MG63 (cell line): ENCODE measurements around the gene MED4. TPM values are rescaled to one million over a fixed set of nuclear protein-coding genes. Genes with fewer than 3 reads are reported as not detected.
"Not testable (repeated sequence)": the region's sequence is repeated elsewhere in the genome, so short reads cannot be mapped to it uniquely, and the experiment has no call there.

ENCODE experiments used
- DNase-seq: peaks from one replicate; pipeline ENCODE4 v3.0.0-alpha.2; 2020
- H3K27me3 ChIP-seq: fragments of 250-450 bp; sonication (Bioruptor Pico); 2 replicates; pipeline ENCODE4 v1.5.1; 2020; ENCODE audit warnings: mild to moderate bottlenecking, moderate library complexity
- H3K36me3 ChIP-seq: fragments of 250-450 bp; sonication (Bioruptor Pico); 2 replicates; pipeline ENCODE4 v1.5.1; 2020; ENCODE audit warnings: mild to moderate bottlenecking, moderate library complexity
- H3K4me3 ChIP-seq: fragments of 250-450 bp; sonication (Bioruptor Pico); 2 replicates; pipeline ENCODE4 v1.5.1; 2020; ENCODE audit warnings: mild to moderate bottlenecking, moderate library complexity
- H3K9me3 ChIP-seq: fragments of 250-450 bp; sonication (Bioruptor Pico); 2 replicates; pipeline ENCODE4 v1.5.1; 2020; ENCODE audit warnings: mild to moderate bottlenecking, moderate library complexity
- total RNA-seq: library from RNA; depleted of rRNA; stranded (reverse); fragments of >200 nt; shearing (Covaris generic); gene quantifications from 2 replicates; pipeline ENCODE4 v1.2.3, GENCODE V29; 2014; ENCODE audit warnings: low replicate concordance

Gene MED4
- total RNA-seq, 1 experiment from 2014 or later: 42.6 TPM

GRCh38 chr13:48066310-48066989, 28.5 kb downstream of the MED4 start:
- H3K9me3 ChIP-seq: peaks cover 18% of the 10 kb centered on the region
- H3K27me3 ChIP-seq: no peaks in the 10 kb centered on the region
- H3K36me3 ChIP-seq: peaks cover 54% of the 10 kb centered on the region
- H3K4me3 ChIP-seq: no peak overlapping the region
- DNase-seq: no peak

GRCh38 chr13:48059951-48060350, 35.0 kb downstream of the MED4 start:
- H3K36me3 ChIP-seq, H3K27me3 ChIP-seq, H3K9me3 ChIP-seq, H3K4me3 ChIP-seq: not testable (repeated sequence)
- peak; percentile 27 for DNase-seq

- not testable (repeated sequence) for H3K36me3 ChIP-seq, DNase-seq
Measured at GRCh38 chr13:48058536-48058935, 36.4 kb downstream of the MED4 start.

GRCh38 chr13:48055712-48056111, 39.2 kb downstream of the MED4 start:
- Histone ChIP-seq H3K36me3 (peaks cover 12% of the 10 kb centered on the region), H3K27me3 (no peaks in the 10 kb centered on the region), H3K4me3 (no peak overlapping the region), H3K9me3 (no peaks in the 10 kb centered on the region)
- no peak for DNase-seq

More at GRCh38 chr13:48058536-48058935, 36.4 kb downstream of the MED4 start:
- H3K27me3 ChIP-seq, H3K4me3 ChIP-seq, H3K9me3 ChIP-seq: not testable (repeated sequence)

GRCh38 chr13:48054601-48055000, 40.3 kb downstream of the MED4 start:
- Histone ChIP-seq H3K27me3 (no peaks in the 10 kb centered on the region), H3K36me3 (peaks cover 12% of the 10 kb centered on the region), H3K9me3 (no peaks in the 10 kb centered on the region), H3K4me3 (no peak overlapping the region)
- no peak for DNase-seq

GRCh38 chr13:48050550-48050949, 44.4 kb downstream of the MED4 start:
- Histone ChIP-seq H3K4me3 (no peak overlapping the region), H3K9me3 (no peaks in the 10 kb centered on the region), H3K27me3 (no peaks in the 10 kb centered on the region), H3K36me3 (peaks cover 18% of the 10 kb centered on the region)
- DNase-seq: no peak

GRCh38 chr13:48043789-48044503, 51.0 kb downstream of the MED4 start:
- no peak for DNase-seq
- H3K27me3 ChIP-seq: no peaks in the 10 kb centered on the region
- H3K4me3 ChIP-seq: no peak overlapping the region
- H3K9me3 ChIP-seq: no peaks in the 10 kb centered on the region
- H3K36me3 ChIP-seq: peaks cover 33% of the 10 kb centered on the region

GRCh38 chr13:48042894-48043293, 52.0 kb downstream of the MED4 start:
- no peak overlapping the region for H3K4me3 ChIP-seq
- H3K9me3 ChIP-seq: no peaks in the 10 kb centered on the region
- no peak for DNase-seq
- no peaks in the 10 kb centered on the region for H3K27me3 ChIP-seq
- H3K36me3 ChIP-seq: peaks cover 27% of the 10 kb centered on the region

GRCh38 chr13:48040896-48041295, 54.0 kb downstream of the MED4 start:
- no peak for DNase-seq
- H3K27me3 ChIP-seq: no peaks in the 10 kb centered on the region

GRCh38 chr13:48040049-48040448, 54.9 kb downstream of the MED4 start:
- H3K4me3 ChIP-seq: no peak overlapping the region
- no peak for DNase-seq
- no peaks in the 10 kb centered on the region for H3K27me3 ChIP-seq
- no peaks in the 10 kb centered on the region for H3K9me3 ChIP-seq
- H3K36me3 ChIP-seq: peaks cover 29% of the 10 kb centered on the region

More at GRCh38 chr13:48040896-48041295, 54.0 kb downstream of the MED4 start:
- Histone ChIP-seq H3K36me3 (peaks cover 31% of the 10 kb centered on the region), H3K9me3 (no peaks in the 10 kb centered on the region), H3K4me3 (no peak overlapping the region)

GRCh38 chr13:48038761-48039160, 56.1 kb downstream of the MED4 start:
- DNase-seq: no peak
- peak overlapping the region; percentile 68 for H3K4me3 ChIP-seq
- H3K27me3 ChIP-seq: no peaks in the 10 kb centered on the region
- peaks cover 2% of the 10 kb centered on the region; the same call in 1 of the 2 replicates for H3K9me3 ChIP-seq
- H3K36me3 ChIP-seq: peaks cover 29% of the 10 kb centered on the region

- H3K27me3 ChIP-seq: no peaks in the 10 kb centered on the region
- peak; percentile 95 for DNase-seq
- peaks cover 25% of the 10 kb centered on the region for H3K36me3 ChIP-seq
- H3K4me3 ChIP-seq: peak within 1 kb of the TSS; percentile 68
- H3K9me3 ChIP-seq: peaks cover 6% of the 10 kb centered on the region
Measured at GRCh38 chr13:48037346-48038173, 57.3 kb downstream of the MED4 start, which contains the start of gene NUDT15. NUDT15 (plus strand) TSS chr13:48037726; CDS start chr13:48037747, 21 bp downstream.

- peaks cover 9% of the 10 kb centered on the region for H3K9me3 ChIP-seq
- no peak for DNase-seq
- peaks cover 10% of the 10 kb centered on the region for H3K36me3 ChIP-seq
- H3K4me3 ChIP-seq: no peak overlapping the region
- H3K27me3 ChIP-seq: no peaks in the 10 kb centered on the region
Measured at GRCh38 chr13:48029859-48030258, 65.0 kb downstream of the MED4 start.

- no peaks in the 10 kb centered on the region for H3K27me3 ChIP-seq
- H3K4me3 ChIP-seq: no peak overlapping the region
- H3K36me3 ChIP-seq: peaks cover 10% of the 10 kb centered on the region
- DNase-seq: no peak
- H3K9me3 ChIP-seq: peaks cover 6% of the 10 kb centered on the region
Measured at GRCh38 chr13:48028066-48028465, 66.8 kb downstream of the MED4 start.
